ENCODE measurements around the gene MIP.
"Not testable (repeated sequence)": the region's sequence is repeated elsewhere in the genome, so short reads cannot be mapped to it uniquely, and the experiment has no call there.

GRCh38 chr12:56401612-56402011 is 52.8 kb downstream of the MIP start:
- not testable (repeated sequence) for TF ChIP-seq CTCF (IDR thresholded peaks at IDR 0.05); POLR2AphosphoS5 (IDR thresholded peaks at IDR 0.05; ENCODE audit: low read depth, low read length); REST (IDR thresholded peaks at IDR 0.05; ENCODE audit: insufficient read depth in 1 of 2, low read depth in 2 of 2, low read length in 1 of 2); TCF7L2 (IDR thresholded peaks at IDR 0.05; ENCODE audit: low read depth, low read length); SIN3A (IDR thresholded peaks at IDR 0.05; ENCODE audit: borderline replicate concordance, insufficient read depth, low read depth, low read length)
